HUES6 (cell line): ENCODE measurements around the gene PHF20.
A peak's percentile ranks its signal among the peaks of the same experiment; 100 is the strongest.
"Not testable (repeated sequence)": the region's sequence is repeated elsewhere in the genome, so short reads cannot be mapped to it uniquely, and the experiment has no call there.

Source experiments
- H3K27ac ChIP-seq: 2 replicates; pipeline ENCODE4 v1.7.0; 2013; ENCODE audit warnings: low read depth, mild to moderate bottlenecking, low read length, inconsistent platforms
- H3K27me3 ChIP-seq: 2 replicates; pipeline ENCODE4 v1.6.1; 2013; ENCODE audit warnings: low read length; ENCODE audit not compliant: control insufficient read depth, insufficient read depth
- H3K36me3 ChIP-seq: 2 replicates; pipeline ENCODE4 v1.6.1; 2013; ENCODE audit warnings: low read length; ENCODE audit not compliant: control insufficient read depth, insufficient read depth
- H3K4me1 ChIP-seq: 2 replicates; pipeline ENCODE4 v1.6.1; 2013; ENCODE audit warnings: low read length; ENCODE audit not compliant: control insufficient read depth, insufficient read depth
- H3K4me3 ChIP-seq: 2 replicates; pipeline ENCODE4 v1.5.1; 2013; ENCODE audit warnings: low read depth, low read length
- H3K9ac ChIP-seq: one replicate; pipeline ENCODE4 v1.6.1; 2013; ENCODE audit warnings: mild to moderate bottlenecking, low read length
- H3K9me3 ChIP-seq: 2 replicates; pipeline ENCODE4 v1.6.1; 2013; ENCODE audit warnings: low read depth, low read length; ENCODE audit not compliant: control insufficient read depth, insufficient read depth

PHF20 gene

GRCh38 chr20:35842361-35842760 is 70.5 kb downstream of the PHF20 start:
- no peak overlapping the region for H3K4me3 ChIP-seq
- H3K4me1 ChIP-seq, result peaks cover 3% of the 10 kb centered on the region; the same call in 1 of the 2 replicates
- no peak overlapping the region for H3K27ac ChIP-seq
- H3K27me3 ChIP-seq, result no peaks in the 10 kb centered on the region
- H3K9me3 ChIP-seq, result peaks cover 2% of the 10 kb centered on the region
- H3K9ac ChIP-seq, result no peak overlapping the region
- H3K36me3 ChIP-seq, result peaks cover 26% of the 10 kb centered on the region

DNA sequence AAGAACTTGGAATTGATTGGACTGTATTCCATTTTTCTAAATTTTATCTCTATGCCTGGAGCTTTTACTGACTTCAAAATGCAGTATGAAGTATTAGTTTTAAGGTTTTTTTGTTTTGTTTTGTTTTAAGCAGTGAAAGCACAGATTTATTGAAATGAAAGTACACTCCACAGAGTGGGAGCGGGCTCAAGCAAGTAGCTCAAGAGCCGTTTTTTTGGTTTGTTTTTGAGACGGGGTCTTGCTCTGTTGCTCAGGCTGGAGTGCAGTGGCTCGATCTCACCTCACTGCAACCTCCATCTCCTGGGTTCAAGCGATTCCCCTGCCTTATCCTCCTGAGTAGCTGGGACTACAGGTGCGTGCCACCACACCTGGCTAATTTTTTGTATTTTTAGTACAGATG is 72.1 kb downstream of the PHF20 start:
- H3K9ac ChIP-seq, H3K4me3 ChIP-seq, H3K27ac ChIP-seq, H3K27me3 ChIP-seq, H3K9me3 ChIP-seq, H3K4me1 ChIP-seq: not testable (repeated sequence)
- peaks cover 32% of the 10 kb centered on the region for H3K36me3 ChIP-seq

DNA sequence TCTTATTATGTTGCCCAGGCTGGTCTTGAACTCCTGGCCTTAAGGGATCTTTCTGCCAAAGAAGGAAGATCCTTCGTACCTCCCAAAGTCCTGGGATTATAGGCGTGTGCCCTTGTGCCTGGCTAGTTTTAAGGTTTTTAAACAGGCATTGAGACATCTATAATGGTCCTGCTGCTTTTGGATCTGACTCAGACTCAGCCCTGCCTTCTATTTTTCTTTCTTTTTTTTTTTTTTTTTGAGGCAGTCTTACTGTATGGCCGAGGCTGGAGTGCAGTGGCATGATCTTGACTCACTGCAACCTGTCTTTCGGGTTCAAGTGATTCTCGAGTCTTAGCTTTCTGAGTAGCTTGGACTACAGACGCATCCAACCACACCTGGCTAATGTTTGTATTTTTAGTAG is 73.7 kb downstream of the PHF20 start:
- H3K9me3 ChIP-seq, result peaks cover 2% of the 10 kb centered on the region
- no peaks in the 10 kb centered on the region for H3K4me1 ChIP-seq
- no peak overlapping the region for H3K4me3 ChIP-seq
- H3K36me3 ChIP-seq, result peaks cover 32% of the 10 kb centered on the region
- no peak overlapping the region for H3K9ac ChIP-seq
- no peaks in the 10 kb centered on the region for H3K27me3 ChIP-seq
- no peak overlapping the region for H3K27ac ChIP-seq

DNA sequence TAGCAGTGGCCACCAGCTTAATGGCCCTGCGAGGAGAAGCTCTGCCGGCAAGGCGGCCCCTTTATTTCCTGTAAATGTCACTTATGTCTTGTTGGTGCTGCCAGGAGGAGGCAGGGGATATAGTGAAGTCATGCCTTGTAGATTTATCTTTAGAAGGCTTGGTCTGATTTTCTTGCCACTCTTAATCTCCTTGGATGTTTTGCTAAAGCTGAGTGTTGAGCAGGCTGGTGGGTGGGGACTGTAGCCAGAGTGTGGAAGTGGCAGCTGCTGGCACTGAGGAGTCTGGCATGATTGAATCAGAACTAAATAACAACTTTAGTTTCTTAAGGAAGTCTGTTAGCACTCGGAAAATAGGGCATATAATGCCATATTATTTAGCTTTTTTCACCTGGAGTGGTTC is 77.9 kb downstream of the PHF20 start:
- no peak overlapping the region for H3K9ac ChIP-seq
- no peaks in the 10 kb centered on the region for H3K27me3 ChIP-seq
- H3K9me3 ChIP-seq, result no peaks in the 10 kb centered on the region
- no peak overlapping the region for H3K4me3 ChIP-seq
- H3K4me1 ChIP-seq, result no peaks in the 10 kb centered on the region
- H3K27ac ChIP-seq, result 0 out of 2 replicates have a peak overlapping the region, but pooled peaks have one; percentile 9
- H3K36me3 ChIP-seq, result peaks cover 31% of the 10 kb centered on the region

DNA sequence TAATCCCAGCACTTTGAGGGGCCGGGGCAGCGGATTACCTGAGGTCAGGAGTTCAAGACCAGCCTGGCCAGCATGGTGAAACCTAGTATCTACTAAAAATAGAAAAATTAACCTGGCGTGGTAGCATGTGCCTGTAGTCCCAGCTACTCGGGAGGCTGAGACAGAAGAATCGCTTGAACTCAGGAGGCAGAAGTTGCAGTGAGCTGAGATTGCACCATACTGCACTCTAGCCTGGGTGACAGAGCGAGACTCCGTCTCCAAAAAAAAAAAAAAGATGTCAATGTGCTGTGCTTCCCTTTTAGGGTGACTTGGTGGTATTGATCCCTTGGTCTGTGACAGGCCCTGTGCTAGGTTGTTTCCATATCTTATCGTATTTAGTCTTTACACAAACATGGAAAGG is 79.8 kb downstream of the PHF20 start:
- H3K9me3 ChIP-seq, H3K27ac ChIP-seq, H3K27me3 ChIP-seq, H3K4me3 ChIP-seq, H3K4me1 ChIP-seq, H3K9ac ChIP-seq: not testable (repeated sequence)
- H3K36me3 ChIP-seq, result peaks cover 27% of the 10 kb centered on the region

DNA sequence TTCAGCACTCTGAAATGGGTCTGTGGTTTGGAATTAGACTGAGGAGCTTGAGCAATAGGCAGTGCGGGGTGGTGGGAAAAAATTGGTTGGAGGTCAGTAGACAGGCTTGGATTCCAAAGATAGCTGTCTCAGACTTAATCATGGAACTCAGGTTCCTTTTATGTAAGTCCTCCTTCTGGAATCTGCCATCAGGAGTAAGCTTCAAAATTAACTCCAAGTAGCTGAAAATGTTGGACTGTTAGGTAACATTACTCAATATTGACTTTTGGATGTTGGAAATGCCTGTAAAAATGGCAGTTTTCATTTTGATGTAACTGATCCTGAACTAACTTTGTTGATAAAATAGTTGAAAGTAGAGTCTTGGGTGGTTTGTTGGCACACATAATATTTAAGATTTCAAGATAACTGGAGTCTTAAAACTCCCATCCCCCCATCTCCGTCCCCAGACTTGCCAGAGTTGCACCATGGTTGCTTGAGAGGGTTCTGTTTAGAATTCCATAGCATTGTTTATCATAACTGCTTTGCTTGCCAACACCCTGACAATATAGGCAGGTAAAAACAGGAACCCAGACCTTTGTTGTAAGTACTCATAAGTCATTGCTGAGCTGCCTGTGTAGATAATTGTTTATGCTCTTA is 83.0 kb downstream of the PHF20 start:
- H3K9me3 ChIP-seq, result no peaks in the 10 kb centered on the region
- H3K9ac ChIP-seq, result no peak overlapping the region
- H3K27me3 ChIP-seq, result no peaks in the 10 kb centered on the region
- peaks cover 15% of the 10 kb centered on the region for H3K36me3 ChIP-seq
- 0 out of 2 replicates have a peak overlapping the region, but pooled peaks have one; percentile 6 for H3K27ac ChIP-seq
- 0 out of 2 replicates have a peak, but pooled peaks cover 9% of the 10 kb centered on the region for H3K4me1 ChIP-seq
- no peak overlapping the region for H3K4me3 ChIP-seq

DNA sequence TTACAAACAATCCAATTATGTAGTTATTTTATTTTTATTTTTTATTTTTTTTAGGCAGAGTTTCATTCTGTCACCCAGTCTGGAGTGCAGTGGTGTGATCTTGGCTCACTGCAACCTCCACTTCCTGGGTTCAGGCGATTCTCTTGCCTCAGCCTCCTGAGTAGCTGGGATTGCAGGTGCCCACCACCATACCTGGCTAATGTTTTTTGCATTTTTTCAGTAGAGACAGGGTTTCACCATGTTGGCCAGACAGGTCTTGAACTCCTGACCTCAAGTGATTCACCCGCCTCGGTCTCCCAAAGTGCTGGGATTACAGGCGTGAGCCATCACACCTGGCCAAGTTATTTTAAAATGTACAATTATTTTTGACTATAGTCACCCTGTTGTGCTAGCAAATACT is 83.8 kb downstream of the PHF20 start:
- not testable (repeated sequence) for H3K9ac ChIP-seq, H3K27me3 ChIP-seq, H3K4me1 ChIP-seq, H3K4me3 ChIP-seq, H3K9me3 ChIP-seq, H3K27ac ChIP-seq
- H3K36me3 ChIP-seq, result peaks cover 15% of the 10 kb centered on the region

DNA sequence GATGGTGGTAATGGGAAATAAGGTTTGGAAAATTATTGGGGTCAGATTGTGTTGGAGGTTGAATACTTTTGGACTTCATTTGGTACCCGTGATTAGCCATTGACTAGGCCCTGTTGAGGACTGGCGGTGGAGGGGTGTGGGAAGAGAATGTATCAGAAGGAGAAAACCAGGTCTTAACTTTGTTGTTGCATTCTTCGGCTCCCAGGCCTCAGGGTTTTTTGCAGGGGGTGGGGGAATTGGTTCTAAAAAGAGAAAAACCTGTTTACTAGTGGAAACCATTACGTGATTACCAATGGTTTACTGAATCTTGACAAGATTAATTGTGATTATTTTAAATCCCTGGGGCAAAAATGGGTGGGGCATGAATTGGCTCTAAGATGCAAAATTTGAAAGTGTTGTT is 85.1 kb downstream of the PHF20 start:
- no peaks in the 10 kb centered on the region for H3K27me3 ChIP-seq
- H3K36me3 ChIP-seq, result peaks cover 13% of the 10 kb centered on the region
- 0 out of 2 replicates have a peak, but pooled peaks cover 9% of the 10 kb centered on the region for H3K4me1 ChIP-seq
- H3K9ac ChIP-seq, result no peak overlapping the region
- no peaks in the 10 kb centered on the region for H3K9me3 ChIP-seq
- H3K27ac ChIP-seq, result no peak overlapping the region
- no peak overlapping the region for H3K4me3 ChIP-seq

DNA sequence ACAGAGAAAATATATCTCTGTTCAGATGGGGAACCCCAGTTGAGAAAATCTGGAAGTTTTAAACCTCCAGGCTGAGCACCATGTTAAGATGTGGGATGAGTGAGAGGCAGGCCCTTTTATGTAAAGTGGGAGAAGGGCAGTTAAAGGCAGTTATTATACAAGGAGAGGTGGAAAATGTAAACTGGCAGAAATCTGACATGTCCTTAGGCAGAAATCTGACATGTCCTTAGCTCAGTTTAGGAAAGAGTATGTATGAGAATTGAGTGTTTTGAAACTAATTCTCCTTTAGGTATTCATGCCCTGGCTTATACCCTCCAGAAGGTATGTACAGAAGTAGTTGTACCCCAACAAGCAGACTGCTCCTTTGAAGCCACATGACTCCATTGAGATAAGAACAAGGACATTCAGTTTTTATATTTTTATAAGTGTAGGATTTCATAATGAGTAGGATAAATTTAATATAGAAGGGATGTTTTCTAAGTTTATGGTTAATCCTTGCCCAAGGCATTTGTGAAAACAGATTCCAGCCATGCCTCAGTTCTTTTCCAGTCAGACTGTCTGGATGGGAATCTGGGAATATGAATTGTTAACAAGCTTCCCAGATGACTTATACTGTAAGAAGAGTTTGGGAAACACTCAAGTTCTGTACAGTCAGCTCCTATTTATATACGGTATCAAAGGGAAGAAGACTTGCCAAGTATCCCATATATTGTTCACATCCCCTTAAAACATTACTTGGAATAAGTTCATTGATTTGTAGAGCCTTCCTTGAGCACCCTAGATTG is 94.8 kb downstream of the PHF20 start:
- no peaks in the 10 kb centered on the region for H3K9me3 ChIP-seq
- H3K9ac ChIP-seq, result no peak overlapping the region
- H3K27ac ChIP-seq, result no peak overlapping the region
- H3K4me3 ChIP-seq, result no peak overlapping the region
- peaks cover 11% of the 10 kb centered on the region for H3K36me3 ChIP-seq
- no peaks in the 10 kb centered on the region for H3K4me1 ChIP-seq
- no peaks in the 10 kb centered on the region for H3K27me3 ChIP-seq

DNA sequence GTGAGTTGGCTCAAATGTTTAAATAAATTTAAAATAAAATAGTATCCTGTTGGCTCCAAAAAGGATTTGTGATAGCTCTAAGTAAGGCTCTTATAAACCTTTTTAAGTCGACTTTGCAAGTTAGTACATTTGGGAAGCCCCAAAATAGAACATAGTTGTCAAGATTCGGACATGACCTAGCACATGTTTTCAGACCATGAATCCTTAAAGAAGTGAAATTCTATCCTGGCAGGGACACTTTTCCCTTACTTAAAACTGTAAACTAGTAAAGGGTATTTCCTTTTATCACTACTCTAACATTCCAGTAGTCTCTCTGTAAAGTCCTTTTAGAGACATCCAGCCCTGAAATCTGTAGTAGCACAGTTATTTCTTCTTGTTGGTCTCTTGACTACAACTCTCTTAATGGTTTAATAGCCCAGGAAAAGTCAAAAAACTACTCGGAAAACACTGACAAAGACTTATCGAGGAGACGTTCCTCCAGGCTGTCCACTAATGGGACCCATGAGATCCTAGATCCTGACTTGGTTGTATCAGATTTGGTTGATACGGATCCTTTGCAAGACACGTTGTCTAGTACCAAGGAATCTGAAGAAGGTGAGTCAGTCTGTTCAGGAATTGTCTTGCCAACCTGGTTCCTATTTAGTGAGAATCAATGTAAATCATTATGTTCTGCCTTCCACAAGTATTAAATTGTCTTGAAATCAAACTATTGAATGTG is 98.9 kb downstream of the PHF20 start:
- peaks cover 13% of the 10 kb centered on the region for H3K36me3 ChIP-seq
- no peaks in the 10 kb centered on the region for H3K9me3 ChIP-seq
- no peak overlapping the region for H3K9ac ChIP-seq
- no peak overlapping the region for H3K4me3 ChIP-seq
- H3K4me1 ChIP-seq, result peaks cover 6% of the 10 kb centered on the region; the same call in 1 of the 2 replicates
- no peak overlapping the region for H3K27ac ChIP-seq
- no peaks in the 10 kb centered on the region for H3K27me3 ChIP-seq

DNA sequence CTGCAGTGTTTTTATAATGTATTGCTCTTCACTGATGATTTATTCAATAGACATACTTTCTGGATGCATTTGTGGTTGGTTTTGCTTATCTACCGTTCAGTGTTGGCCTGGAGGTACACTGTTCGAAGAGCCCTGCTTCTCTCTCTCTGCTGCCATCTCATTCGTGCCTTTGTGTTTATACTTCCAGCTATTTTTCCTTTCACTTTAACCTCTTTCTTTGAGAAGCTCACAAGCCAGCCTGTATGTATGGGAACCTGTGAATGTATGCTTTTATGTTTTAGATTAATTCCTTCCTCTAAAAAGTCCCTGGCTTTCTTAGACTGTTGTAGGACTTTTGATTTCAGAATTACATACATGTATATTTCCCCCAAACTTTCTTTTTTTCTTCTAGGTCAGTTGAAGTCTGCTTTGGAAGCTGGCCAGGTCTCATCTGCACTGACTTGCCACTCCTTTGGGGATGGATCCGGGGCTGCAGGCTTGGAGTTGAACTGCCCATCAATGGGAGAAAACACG is 99.5 kb downstream of the PHF20 start:
- H3K27ac ChIP-seq, result no peak overlapping the region
- H3K9me3 ChIP-seq, result no peaks in the 10 kb centered on the region
- no peak overlapping the region for H3K9ac ChIP-seq
- H3K4me3 ChIP-seq, result no peak overlapping the region
- peaks cover 8% of the 10 kb centered on the region; the same call in 1 of the 2 replicates for H3K4me1 ChIP-seq
- peaks cover 13% of the 10 kb centered on the region for H3K36me3 ChIP-seq
- H3K27me3 ChIP-seq, result no peaks in the 10 kb centered on the region
